Femur (tissue), 1 donor: ENCODE data around the gene CYBA.

Source experiments
- DNase-seq: peaks from one replicate; pipeline ENCODE4 v3.0.0-alpha.2; 2017

The CYBA gene

DNA sequence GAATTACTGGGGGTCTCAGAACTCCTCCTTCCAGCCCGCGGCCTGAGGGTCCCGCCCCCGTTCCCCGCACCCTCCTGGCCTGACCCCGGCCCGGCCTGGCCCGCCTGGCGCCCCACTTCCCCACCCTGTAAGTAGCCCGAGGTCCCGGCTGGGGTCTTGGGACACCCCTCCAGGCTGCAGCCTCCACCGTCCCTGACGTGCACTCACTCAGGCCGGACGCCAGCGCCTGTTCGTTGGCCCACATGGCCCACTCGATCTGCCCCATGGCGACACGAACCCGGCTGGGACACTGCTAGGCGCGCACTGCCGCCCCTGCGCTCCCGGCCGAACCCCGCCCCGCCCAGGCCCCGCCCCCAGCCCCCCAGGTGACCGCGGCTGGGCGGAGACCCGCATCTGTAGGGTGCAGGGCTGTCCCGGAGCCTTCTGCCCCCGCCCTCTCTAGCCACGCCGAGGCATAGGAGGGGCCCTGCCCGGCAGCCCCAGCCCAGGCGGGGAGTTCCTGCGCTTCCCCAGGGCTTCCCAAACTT is at the start of gene CYBA:
TSS of gene CYBA (minus strand) at position 305 of the 527 bp plus-strand sequence. CDS start at position 265, 40 bp downstream.
- DNase-seq = peak; percentile 87

GRCh38 chr16:88700322-88700635 is 49.4 kb upstream of the CYBA start:
- no peak for DNase-seq

DNA sequence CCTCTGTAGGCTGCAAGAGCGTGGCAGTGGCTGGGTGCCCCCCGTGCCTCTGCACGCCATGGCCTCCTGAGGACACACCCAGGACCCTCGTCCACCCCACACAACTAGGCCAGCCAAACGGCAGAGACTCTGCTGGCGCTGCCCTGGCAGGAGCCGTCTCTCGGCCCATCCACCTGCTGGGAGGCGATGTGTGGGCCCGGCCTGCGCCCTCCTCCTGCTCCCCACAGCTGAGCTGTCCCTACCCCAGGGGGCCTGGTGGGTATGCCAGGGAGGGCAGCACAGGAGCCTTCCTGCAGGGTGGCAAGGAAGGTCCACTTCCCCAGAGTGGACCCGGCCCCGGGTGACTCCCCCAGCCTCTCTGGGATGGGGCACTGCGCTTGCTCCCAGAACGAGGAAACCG is 48.3 kb upstream of the CYBA start:
- DNase-seq = no peak

DNA sequence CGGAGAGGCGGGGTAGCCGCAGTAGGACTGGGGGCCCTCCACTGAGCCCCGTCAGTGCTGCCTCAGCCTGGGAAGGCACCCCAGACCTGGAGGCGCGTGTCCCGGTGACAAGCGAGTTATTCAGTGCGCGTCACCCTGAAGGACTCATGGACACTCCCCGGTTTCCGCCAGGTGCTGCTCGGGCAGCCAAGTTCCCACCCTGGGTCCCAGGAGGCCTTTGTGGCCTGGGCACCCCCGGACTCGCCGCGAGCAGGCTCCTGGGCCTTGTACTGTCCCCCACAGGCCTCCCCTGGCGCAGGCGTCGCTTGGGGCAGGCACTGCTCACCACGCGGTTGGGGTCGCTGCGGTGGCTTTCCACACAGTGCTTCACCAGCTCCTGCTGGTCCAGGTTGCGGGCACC is 47.8 kb upstream of the CYBA start:
- DNase-seq = no peak

DNA sequence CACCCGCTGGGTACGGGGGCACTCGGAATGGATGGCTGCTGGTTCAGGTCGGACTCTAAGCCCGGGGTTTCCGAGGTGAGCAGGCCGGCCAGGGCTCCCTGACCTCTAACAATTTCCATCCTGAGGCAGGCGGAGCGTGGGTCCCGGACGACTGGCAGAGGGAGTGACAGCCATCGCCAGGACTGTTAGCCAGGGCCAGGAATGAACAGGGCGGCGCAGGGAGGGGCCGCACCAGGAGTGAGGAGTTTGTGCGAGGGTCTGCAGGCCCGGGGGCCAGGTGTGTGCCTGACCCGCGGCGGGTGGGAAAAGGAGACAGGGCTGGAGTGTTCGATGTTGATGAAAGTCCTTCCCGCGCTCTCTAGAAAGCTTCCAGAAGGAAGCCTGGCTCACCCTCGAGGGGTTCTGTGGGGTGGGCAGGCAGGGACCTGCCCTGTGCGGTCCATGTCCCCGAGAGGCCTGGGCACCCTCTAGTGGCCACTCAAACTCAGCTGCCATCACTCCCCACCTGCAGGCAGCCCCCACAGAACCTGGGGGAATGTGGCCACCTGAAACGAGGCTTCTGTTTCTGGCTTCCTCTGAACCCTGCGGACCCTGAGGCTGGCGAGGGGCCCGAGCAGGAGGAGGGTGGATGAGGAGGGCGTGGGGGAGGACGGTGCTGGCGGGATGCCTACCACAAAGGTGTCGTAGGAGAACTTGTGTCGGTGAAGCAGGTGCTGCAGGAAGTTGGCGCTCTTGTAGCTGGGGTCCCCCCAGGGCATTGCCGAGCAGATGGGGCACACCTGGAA is 47.2 kb upstream of the CYBA start:
- DNase-seq = no peak

GRCh38 chr16:88697116-88697830 is 46.4 kb upstream of the CYBA start:
- DNase-seq = no peak

DNA sequence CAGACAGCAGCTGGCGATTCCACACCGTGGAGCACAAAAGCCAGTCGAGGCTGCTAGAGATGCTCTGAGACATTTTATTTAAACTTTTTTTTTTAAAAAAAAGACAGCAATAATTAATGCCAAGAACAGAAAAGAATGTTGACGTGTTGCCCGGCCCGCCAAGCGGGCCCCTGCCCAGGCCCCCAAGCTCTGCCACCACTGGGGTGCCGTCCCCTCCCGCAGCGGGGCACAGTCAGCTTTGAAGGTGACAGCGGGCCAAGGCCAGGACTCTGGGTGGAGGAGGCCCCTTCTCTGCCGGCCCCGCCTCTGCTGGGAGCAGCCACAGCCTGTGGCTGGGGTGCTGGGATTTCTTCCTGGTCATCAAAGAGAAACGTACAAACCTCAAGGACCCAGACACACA is 45.6 kb upstream of the CYBA start:
- DNase-seq = no peak

DNA sequence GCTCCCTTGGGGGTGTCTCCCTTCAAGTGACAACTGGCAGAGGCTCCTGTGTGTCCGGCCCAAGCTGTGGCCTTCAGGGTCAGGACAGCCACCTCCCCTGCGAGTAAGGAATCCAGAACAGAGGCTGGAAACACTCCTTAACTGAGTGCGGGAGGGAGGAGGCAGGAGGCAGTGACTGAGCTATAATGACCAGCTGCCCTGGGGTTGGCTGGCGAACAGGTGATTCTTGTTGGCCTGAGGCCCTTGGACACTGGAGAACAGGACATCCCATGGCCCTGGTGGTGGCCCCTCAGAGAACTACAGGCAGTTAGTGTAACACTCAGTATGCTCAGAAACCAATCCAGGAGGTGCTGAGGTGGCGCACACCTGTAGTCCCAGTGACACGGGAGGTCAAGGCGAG is 44.9 kb upstream of the CYBA start:
- DNase-seq = no peak

- no peak for DNase-seq
Measured at GRCh38 chr16:88695218-88695617, 44.4 kb upstream of the CYBA start.

DNA sequence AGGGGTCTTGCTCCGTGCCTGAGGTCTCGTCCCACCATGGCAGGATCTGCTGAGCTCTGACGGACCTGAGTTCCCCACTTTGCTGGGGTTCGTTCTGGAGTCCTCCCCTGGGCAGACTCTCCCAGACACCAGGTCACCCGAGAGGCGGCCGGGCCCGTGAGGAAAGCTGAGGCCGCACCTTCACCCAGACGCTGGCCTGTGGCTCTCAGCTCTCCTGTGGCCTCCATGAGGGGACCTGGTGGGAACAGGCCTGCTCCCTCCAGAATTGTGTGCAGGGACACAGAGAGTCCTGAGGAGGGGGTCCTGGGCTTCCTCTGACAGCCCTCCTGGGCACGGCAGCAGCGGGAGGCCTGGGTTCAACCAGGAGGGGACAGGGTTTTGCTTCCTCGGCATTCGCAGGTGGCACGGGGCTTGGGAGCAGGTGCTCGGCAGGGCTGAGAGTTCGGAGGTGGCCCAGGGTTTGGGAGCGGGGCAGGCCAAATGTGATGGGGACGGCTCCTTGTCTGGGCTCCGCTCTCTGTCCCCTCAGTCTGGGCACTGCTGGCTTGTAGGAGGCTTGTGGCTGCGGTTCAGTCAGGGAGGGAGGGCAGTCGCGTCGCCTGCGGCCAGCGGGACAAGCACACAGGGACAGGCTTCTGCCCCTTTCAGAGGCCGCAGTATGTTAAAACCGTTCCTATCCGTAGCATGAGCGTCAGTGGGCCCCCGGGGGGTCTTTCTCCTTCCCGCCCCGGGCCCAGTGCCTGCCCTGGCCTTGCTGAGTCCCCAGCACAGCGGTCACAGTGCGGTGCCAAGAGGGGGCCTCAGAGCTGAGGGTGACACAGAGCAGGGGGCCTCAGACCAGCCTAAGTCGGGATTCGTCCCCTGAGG is 43.6 kb upstream of the CYBA start:
- no peak for DNase-seq

DNA sequence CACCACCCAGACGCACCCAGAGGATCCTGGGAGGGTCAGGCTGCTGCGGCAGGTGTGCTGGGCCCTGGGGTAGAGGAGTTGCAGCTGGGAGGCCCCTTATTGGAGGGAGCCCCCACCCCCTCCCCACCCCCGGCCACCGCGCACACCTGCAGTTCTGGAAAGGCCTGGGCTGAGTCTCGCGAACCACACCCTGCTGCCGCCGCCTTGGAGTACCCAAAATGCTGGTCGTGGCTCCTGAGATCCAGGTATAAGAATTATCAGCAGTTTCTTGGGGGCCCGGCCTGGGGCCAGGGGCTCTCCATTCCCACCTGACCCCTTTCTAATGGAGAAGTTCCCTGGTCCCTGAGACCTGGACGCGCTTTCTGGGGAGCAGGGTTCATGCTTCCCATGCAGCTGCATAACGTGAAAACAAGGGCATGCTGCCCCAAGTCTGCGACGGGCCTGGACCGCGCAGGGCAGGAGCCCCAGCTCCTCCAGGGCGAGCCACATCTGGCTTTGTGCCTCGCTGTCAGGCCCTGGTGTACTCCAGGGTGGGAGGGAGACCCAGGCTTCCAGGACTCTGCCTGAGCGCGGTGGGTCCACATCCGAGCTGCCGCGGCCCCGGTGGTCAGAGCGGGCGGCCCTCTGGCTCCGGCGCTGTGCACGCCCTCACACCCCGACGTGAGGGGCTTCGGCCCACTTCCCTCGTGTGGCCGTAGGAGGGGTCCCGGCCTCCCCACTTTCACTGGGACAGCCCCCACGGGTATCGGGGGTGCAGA is 42.7 kb upstream of the CYBA start:
- no peak for DNase-seq

- no peak for DNase-seq
Measured at GRCh38 chr16:88692861-88693260, 42.0 kb upstream of the CYBA start.

GRCh38 chr16:88691924-88692560 is 41.2 kb upstream of the CYBA start:
- no peak for DNase-seq

DNA sequence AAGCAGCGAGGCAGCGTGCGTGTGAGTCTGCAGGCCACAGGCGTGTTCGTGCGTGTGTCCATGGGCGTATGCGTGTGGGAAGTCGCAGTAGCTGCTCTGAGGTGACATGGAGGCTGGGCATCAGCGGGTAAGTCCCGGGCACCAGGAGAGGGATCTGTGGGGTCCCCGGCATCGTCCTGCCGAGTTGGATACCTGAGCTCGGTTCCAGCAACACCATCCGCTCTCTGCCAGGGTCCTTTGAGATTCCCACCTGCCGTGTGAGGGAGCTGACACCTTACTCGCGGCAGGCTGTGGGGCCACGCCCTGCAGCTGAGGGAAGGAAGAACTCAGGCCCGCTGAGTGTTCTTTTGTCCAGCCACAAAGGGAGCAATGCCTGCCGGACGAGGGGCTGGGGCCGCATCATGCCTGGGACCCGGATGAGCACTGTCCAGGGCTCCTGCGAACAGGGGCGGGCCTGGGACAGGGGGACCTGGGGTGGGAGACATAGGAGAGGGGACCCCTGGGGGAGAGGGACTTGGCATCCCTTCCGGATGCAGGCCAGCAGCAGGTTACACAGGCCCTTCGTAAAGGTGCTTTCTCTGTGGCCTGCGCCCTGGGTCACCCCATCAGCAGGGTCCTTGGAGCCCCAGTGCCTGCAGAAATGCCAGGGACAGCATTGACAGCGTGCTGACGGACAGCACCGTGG is 40.4 kb upstream of the CYBA start:
- no peak for DNase-seq

DNA sequence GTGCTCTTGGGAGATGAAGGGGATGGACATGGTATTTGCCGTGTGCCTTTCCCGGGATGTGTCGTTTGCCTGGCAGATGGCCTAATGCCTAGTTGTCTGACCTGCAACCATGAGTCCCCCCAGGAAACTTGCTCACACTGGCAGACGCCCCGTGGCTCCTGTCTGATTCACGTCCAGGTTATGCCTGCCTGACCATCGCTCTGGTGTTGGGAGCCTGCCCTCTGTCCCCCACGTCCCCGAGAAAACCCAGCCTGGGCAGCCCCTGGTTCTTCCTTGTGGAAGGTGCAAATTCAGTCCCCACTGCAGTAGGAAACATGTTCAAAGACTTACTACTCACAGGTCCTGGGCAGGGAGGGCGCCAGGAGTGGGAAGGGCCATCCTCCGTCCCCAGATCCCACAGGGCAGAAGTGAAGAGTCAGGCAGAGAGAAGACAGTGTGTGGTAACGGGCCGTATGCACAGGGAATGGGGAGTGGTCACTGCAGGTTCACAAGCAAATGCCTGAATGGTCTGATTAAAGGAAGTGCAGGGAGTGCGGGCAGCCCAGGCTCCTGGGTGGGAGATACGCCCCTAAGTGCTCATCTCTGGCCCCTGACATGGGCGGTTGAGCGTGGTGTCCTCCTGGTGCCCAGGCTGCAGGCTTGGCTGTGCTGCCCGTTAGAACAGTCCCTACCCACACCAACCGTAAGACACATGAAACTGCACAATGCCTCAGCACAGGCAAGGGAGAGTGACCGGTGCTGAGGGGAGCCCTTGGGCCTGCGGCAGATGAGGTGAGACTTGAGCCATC is 39.7 kb upstream of the CYBA start:
- DNase-seq = no peak

- no peak for DNase-seq
Measured at GRCh38 chr16:88688013-88688778, 37.3 kb upstream of the CYBA start.

GRCh38 chr16:88687676-88688012 is 36.8 kb upstream of the CYBA start:
- DNase-seq = no peak

GRCh38 chr16:88687254-88687576 is 36.4 kb upstream of the CYBA start:
- DNase-seq = no peak

DNA sequence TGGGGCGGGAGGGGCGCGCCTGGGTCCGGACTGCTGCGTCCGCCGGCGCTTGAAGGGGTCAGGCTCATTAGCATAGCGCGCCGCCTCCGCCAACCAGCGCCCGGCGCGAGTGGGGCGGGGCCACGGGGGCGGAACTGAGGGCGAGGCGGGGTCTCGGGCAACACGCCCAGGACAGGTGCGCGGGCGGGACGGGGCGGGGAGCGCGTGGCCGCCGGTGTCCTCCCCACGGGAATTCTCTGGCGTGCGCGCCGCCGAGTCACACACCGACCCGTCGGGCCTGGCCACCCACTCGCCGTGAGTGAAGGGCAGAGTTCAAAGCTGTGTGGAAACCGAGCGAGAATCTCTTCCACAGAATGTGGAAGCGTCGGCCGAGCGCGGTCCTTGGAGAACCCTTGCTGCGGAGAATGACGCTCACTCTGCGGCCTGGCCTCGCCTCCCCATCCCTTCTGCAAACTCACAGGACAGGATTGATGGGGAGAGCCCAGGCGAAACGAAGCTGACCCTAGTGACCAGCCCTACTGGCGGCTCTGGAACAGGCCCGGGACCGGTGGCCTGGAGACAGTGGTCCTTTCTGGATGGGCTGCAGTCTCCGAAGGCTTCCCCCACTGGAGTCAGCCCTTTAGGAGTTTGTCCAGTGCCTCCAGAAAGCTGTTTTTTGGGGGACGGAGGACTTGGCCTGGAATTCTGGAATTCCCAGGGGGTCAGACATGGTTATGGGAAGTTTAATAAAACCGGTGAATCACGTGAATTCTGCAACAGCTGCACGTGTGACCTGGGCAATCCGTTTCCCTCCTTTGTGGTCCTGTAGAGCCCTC is 35.8 kb upstream of the CYBA start, which contains the start of gene SNAI3:
TSS of gene SNAI3 (minus strand) at position 69 of the 815 bp plus-strand sequence. CDS start 101 bp downstream, outside the sequence.
- DNase-seq = peak; percentile 83
